ENCODE measurements around the gene TNIK. TPM values are rescaled to one million over a fixed set of nuclear protein-coding genes. Genes with fewer than 3 reads are reported as not detected.

Gene TNIK
- total and polyA plus RNA-seq, 4 donors: 3.7 to 9.8 (median 5.2) TPM

DNA sequence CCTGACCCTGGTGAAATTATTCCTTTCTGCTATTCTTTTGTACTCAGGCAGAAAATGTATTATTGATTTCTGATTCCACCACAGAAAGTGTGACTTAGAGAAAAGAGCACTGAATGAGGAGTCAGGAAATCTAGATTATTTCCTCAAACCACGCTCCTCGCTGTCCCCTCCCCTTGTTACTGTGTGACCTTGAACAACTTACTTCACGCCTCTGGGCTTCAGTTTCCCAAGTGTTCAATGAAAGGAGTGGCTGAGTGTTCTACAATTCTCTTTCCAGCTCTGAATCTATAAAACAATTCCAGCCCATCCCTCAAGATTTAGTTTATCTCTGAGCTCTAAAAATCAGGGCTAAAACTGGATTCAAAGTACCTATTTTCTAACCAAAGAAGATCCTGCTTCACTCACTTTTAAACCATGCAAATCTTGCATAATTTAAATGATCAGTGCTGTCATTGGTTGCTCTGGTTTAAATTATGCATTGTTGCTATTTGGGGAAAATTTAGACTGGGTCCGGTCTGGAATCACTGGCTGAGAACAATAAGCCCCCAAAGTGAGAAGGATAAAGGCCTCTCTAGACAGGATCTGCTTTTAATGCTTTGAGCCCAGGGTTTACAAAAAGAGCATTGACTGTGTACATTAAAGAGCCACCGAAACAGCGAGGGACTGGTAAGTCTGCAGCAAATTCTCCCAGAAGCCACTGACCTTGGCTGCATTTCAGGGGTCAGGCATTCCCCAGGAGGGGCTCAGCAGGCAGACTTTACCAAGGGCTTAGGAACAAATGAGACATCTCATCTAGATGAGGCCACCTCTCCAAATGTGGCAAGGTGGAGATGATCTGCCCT, 3.2 kb downstream of the TNIK start:
- Histone ChIP-seq H3K27ac (ENCODE audit: low read depth in 1 of 2, low read length in 2 of 2) (no peak overlapping the region), H3K4me3 (ENCODE audit: low read depth in 1 of 3, low read length in 3 of 3) (no peak overlapping the region), H3K9ac (ENCODE audit: low read depth in 1 of 2, low read length in 2 of 2) (no peak overlapping the region), H3K27me3 (ENCODE audit: control insufficient read depth in 4 of 4, insufficient read depth in 4 of 4, low read length in 3 of 4) (no peaks in the 10 kb centered on the region), H3K9me3 (ENCODE audit: control insufficient read depth in 4 of 4, low read length in 3 of 4) (no peaks in the 10 kb centered on the region), H3K36me3 (ENCODE audit: control insufficient read depth in 4 of 4, insufficient read depth in 3 of 4, low read depth in 1 of 4, low read length in 3 of 4) (no peaks in the 10 kb centered on the region), H3K4me1 (ENCODE audit: control insufficient read depth in 4 of 4, insufficient read depth in 4 of 4, low read length in 3 of 4) (peaks cover 4 to 25% (median 12%) of the 10 kb centered on the region in 4 donors)
- 80% methylated on average over 6 of the region's 6 CpGs for WGBS
- TF ChIP-seq GABPA (IDR thresholded peaks at IDR 0.05 in 1 of 2, conservative IDR thresholded peaks at IDR 0.05 in 1 of 2) (no peak), RXRA (IDR thresholded peaks at IDR 0.05) (no peak), HNF4A (conservative IDR thresholded peaks at IDR 0.05) (no peak), SP1 (IDR thresholded peaks at IDR 0.05) (no peak), HNF4G (IDR thresholded peaks at IDR 0.05) (no peak), YY1 (IDR thresholded peaks at IDR 0.05) (no peak), TAF1 (conservative IDR thresholded peaks at IDR 0.05) (no peak), FOXA1 (IDR thresholded peaks at IDR 0.05) (no peak), EGR1 (IDR thresholded peaks at IDR 0.05; ENCODE audit: low read depth in 2 of 2) (no peak)
- TF ChIP-seq, protein P1, sequence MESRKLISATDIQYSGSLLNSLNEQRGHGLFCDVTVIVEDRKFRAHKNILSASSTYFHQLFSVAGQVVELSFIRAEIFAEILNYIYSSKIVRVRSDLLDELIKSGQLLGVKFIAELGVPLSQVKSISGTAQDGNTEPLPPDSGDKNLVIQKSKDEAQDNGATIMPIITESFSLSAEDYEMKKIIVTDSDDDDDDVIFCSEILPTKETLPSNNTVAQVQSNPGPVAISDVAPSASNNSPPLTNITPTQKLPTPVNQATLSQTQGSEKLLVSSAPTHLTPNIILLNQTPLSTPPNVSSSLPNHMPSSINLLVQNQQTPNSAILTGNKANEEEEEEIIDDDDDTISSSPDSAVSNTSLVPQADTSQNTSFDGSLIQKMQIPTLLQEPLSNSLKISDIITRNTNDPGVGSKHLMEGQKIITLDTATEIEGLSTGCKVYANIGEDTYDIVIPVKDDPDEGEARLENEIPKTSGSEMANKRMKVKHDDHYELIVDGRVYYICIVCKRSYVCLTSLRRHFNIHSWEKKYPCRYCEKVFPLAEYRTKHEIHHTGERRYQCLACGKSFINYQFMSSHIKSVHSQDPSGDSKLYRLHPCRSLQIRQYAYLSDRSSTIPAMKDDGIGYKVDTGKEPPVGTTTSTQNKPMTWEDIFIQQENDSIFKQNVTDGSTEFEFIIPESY (IDR thresholded peaks at IDR 0.05): no peak
- no peak for DNase-seq (ENCODE audit: low spot score)

- Histone ChIP-seq H3K9me3 (ENCODE audit: control insufficient read depth in 4 of 4, low read length in 3 of 4) (no peaks in the 10 kb centered on the region), H3K4me1 (ENCODE audit: control insufficient read depth in 4 of 4, insufficient read depth in 4 of 4, low read length in 3 of 4) (peaks cover 0 to 17% (median 8%) of the 10 kb centered on the region in 4 donors)
Observed at GRCh38 chr3:171455603-171456550, 4.3 kb downstream of the TNIK start.

More at GRCh38 chr3:171455603-171456550, 4.3 kb downstream of the TNIK start:
- Histone ChIP-seq H3K27ac (ENCODE audit: low read depth in 1 of 2, low read length in 2 of 2) (no peak overlapping the region), H3K9ac (ENCODE audit: low read depth in 1 of 2, low read length in 2 of 2) (no peak overlapping the region), H3K36me3 (ENCODE audit: control insufficient read depth in 4 of 4, insufficient read depth in 3 of 4, low read depth in 1 of 4, low read length in 3 of 4) (no peaks in the 10 kb centered on the region), H3K27me3 (ENCODE audit: control insufficient read depth in 4 of 4, insufficient read depth in 4 of 4, low read length in 3 of 4) (no peaks in the 10 kb centered on the region), H3K4me3 (ENCODE audit: low read depth in 1 of 3, low read length in 3 of 3) (no peak overlapping the region)
- no peak for TF ChIP-seq NR2F2 (IDR thresholded peaks at IDR 0.05)
- TF ChIP-seq RAD21 (IDR thresholded peaks at IDR 0.05): no peak
- no peak for TF ChIP-seq HNF4A (conservative IDR thresholded peaks at IDR 0.05)
- no peak for TF ChIP-seq TAF1 (conservative IDR thresholded peaks at IDR 0.05)
- TF ChIP-seq FOXA1 (IDR thresholded peaks at IDR 0.05): no peak
- TF ChIP-seq YY1 (IDR thresholded peaks at IDR 0.05): no peak
- no peak for TF ChIP-seq MAX (IDR thresholded peaks at IDR 0.05)
- no peak for TF ChIP-seq GABPA (IDR thresholded peaks at IDR 0.05 in 1 of 2, conservative IDR thresholded peaks at IDR 0.05 in 1 of 2)
- TF ChIP-seq, protein P1 (IDR thresholded peaks at IDR 0.05): no peak
- no peak for TF ChIP-seq SP1 (IDR thresholded peaks at IDR 0.05)
- TF ChIP-seq REST (IDR thresholded peaks at IDR 0.05): no peak
- no peak for TF ChIP-seq EGR1 (IDR thresholded peaks at IDR 0.05; ENCODE audit: low read depth in 2 of 2)
- TF ChIP-seq, protein P2, sequence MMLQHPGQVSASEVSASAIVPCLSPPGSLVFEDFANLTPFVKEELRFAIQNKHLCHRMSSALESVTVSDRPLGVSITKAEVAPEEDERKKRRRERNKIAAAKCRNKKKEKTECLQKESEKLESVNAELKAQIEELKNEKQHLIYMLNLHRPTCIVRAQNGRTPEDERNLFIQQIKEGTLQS (IDR thresholded peaks at IDR 0.05): no peak
- TF ChIP-seq CTCF (IDR thresholded peaks at IDR 0.05; ENCODE audit: low read depth, low read length, missing input control): no peak
- TF ChIP-seq HNF4G (IDR thresholded peaks at IDR 0.05): no peak
- TF ChIP-seq RXRA (IDR thresholded peaks at IDR 0.05): no peak
- TF ChIP-seq FOXA2 (IDR thresholded peaks at IDR 0.05): no peak
- DNase-seq (ENCODE audit: low spot score): no peak
- 64% methylated on average over 5 of the region's 5 CpGs for WGBS
